Central memory CD4-positive, alpha-beta T cell (primary cell): ENCODE results near the gene DNAH5.
"Not testable (repeated sequence)": the region's sequence is repeated elsewhere in the genome, so short reads cannot be mapped to it uniquely, and the experiment has no call there.

Source experiments
- DNase-seq: peaks from one replicate; pipeline ENCODE4 v3.0.0; 2022
- total RNA-seq, 3 experiments: gene quantifications; one replicate each; lab custom pipeline; 2026; lab: John Stamatoyannopoulos, UW

Gene DNAH5, protein sequence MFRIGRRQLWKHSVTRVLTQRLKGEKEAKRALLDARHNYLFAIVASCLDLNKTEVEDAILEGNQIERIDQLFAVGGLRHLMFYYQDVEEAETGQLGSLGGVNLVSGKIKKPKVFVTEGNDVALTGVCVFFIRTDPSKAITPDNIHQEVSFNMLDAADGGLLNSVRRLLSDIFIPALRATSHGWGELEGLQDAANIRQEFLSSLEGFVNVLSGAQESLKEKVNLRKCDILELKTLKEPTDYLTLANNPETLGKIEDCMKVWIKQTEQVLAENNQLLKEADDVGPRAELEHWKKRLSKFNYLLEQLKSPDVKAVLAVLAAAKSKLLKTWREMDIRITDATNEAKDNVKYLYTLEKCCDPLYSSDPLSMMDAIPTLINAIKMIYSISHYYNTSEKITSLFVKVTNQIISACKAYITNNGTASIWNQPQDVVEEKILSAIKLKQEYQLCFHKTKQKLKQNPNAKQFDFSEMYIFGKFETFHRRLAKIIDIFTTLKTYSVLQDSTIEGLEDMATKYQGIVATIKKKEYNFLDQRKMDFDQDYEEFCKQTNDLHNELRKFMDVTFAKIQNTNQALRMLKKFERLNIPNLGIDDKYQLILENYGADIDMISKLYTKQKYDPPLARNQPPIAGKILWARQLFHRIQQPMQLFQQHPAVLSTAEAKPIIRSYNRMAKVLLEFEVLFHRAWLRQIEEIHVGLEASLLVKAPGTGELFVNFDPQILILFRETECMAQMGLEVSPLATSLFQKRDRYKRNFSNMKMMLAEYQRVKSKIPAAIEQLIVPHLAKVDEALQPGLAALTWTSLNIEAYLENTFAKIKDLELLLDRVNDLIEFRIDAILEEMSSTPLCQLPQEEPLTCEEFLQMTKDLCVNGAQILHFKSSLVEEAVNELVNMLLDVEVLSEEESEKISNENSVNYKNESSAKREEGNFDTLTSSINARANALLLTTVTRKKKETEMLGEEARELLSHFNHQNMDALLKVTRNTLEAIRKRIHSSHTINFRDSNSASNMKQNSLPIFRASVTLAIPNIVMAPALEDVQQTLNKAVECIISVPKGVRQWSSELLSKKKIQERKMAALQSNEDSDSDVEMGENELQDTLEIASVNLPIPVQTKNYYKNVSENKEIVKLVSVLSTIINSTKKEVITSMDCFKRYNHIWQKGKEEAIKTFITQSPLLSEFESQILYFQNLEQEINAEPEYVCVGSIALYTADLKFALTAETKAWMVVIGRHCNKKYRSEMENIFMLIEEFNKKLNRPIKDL (N-terminal part only)
- total RNA-seq, result 0 to 0.19 (median 0) reads per million in 3 experiments

DNA sequence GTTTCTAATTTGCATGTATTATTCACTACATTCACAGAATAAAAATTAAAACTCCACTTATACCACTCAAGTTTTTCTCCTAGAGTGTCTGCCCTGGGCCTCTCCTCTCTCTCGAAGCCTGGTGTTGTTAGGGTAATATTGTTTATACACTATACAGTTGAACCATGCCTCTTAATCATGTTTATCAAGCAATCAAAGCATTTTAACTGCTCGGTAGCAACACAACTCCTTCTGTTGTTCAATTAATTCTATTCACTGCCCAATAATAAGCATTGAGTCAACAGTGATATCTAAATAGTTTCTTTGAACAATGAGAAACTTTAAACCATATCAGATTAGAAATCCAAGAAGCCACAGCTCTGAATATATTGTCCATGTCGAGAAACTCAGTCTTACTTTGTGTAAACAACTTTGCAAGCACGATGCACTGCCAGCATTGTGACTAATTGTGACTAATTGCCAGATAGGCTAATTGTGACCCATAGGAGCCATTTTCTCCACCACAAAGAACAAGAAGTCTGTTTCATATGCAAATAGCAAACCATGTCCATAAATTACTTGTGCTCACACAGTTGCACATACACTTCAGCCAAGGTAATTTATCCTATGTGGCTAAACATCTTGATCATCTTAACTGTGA lies at the start of gene DNAH5:
TSS of gene DNAH5 (minus strand) at position 129 of the 640 bp plus-strand sequence. CDS start 250 bp downstream, outside the sequence.
- DNase-seq, result no peak

DNA sequence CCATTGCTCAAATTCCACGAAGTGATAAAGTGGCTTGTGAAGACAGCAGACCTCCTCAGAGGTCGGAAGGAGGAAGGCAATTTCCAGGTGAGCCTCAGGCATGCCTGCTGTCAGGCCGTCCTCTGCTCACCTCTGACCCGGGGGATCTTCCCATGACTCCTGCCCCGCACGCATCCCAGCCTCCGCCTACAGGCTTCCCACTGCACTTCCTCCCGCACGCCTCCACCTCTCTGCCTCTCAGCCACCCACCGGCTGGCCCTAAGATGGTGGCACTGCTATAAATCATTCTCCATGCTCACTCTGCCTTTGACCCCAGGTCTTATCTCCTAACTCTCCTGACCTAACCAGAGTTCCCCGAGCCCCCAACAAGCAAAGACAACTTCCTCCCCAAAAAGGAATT lies 49.4 kb upstream of the DNAH5 start:
- no peak for DNase-seq

DNA sequence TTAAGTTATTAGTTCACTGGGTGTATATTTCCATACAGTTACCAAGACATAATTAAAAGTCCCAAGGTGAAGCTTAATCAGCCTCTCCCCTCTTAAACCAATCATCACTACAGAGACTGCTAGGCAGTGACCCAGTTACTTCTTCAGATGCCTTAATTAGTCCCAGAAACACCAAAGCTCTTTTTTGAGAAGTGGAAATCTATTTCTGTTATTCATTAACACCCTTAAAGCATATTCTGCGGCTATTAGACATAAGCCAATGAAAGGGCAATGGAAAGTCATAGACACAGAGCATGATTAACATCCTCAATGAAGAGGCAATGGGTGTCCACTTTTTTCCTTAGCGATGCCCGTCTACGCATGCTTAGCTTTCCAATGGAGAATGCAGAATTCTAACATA lies 48.3 kb upstream of the DNAH5 start:
- no peak for DNase-seq

DNA sequence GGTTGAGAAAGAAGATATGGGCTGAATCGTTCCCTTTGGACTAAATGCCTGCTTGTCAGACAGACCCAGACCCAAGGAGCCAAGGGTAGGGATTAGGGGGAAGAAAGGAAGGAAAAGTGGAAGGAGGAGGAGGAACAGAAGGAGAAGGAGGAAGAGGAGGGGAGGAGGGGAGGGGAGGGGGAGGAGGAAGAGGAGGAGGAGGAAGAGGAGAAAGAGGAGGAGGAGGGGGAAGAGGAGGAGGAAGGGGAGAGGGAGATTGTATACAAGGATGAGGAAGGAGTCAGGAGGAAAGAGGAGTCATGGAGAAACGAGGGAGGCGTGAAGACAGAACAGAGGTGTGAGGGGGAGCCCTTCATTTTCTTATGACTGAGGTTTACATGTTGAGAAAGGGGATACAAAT lies 46.9 kb upstream of the DNAH5 start:
- no peak for DNase-seq

DNA sequence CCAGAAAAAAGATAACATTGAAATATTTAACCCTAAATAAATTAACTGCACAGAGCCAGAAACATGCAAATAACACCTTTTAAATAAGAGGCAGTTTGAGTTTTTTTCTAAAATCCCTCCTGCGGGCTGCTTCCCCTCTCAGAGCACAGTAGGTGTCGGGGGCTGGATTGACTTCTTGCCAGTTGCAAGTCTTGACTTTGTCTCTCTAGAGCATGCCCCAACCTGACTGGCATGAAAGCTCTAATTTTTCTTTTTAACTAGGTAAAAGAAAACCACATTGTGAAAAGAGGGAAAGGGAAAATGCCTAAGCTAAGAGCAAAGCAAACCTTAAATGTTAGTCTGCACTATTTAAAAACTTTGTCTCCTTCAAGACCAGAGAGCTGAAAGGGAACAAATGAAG lies 46.4 kb upstream of the DNAH5 start:
- no peak for DNase-seq

DNA sequence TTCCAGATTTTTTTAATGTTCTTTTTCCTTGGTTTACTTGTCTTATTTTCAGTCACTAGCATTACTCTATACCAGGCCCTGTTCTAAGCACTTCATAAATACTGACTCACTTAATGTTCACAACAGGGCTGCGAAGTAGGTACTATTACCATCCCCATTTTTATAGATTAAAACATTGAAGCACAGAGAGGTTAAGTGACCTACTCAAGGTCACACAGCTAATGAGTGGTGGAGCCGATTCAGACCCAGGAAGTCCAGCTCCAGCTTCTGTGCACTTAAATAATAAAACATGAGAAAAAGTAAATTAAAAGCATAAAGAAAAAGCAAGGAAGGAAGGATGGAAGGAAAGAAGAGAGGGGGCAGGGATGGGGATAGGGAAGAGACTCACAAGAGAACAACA lies 45.3 kb upstream of the DNAH5 start:
- no peak for DNase-seq

DNA sequence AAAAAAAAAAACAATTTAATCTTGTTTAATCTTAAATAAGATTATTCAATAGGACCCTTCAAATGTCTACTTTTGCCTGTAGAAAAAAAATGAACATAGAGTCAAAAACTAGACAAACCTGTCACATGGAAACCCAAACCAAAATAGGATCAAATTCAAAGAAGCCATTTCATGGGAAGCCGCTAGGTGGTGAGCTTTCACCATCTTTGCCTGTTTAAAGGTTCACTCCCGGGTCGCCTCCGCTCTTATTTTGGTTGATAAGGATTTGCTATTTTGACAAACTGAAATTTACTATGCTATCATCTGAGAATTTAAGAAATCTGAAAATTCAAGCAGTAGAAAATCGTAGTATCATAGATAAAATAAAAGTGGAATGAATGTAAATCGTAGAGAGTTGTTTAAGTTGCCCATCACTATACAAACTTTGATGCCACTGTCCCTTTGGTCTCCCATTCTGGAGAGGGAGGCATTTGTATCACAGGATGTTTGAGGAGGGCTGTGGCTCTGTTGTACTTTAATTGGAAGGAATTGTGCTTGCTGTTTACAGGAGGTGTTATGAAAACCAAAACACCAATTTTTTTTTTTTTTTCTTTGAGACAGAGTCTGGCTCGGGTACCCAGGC lies 43.5 kb upstream of the DNAH5 start:
- no peak for DNase-seq

DNA sequence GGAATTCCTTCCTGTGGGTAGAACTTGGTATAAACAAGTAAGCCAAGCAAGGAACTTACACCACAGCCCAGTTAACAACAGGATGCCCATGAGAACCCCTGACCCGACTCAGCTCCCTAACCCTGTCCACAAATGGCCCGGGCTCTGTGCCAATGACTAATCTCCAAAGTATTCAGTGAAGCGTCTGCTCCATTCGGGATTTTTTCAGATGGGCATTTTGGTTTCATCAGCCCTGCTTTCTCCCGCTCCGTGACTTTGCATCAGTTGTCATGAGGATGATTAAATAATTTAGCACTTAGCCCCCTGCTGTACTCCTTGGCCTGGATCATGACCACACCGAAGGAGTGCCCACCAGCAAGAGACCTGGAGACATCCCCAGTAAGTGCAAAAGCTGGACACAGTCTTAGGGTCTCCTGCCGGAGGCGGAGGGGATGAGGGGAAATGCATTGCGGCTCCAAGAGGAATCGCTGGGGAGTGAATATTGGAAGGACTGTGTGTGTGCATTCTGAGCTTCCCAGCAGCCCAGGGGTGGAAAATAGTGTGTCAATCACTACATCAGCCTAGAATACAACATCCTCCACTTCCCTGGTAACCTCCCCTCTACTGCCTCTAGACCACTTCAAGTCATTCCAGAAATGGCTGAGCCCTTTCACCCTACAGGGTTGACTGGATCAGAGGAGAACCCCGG lies 41.4 kb upstream of the DNAH5 start:
- no peak for DNase-seq

DNA sequence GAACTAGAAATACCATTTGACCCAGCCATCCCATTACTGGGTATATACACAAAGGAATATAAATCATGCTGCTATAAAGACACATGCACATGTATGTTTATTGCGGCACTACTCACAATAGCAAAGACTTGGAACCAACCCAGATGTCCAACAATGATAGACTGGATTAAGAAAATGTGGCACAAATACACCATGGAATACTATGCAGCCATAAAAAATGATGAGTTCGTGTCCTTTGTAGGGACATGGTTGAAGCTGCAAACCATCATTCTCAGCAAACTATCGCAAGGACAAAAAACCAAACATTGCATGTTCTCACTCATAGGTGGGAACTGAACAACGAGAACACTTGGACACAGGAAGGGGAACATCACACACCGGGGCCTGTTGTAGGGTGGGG lies 40.4 kb upstream of the DNAH5 start:
- DNase-seq, result not testable (repeated sequence)

DNA sequence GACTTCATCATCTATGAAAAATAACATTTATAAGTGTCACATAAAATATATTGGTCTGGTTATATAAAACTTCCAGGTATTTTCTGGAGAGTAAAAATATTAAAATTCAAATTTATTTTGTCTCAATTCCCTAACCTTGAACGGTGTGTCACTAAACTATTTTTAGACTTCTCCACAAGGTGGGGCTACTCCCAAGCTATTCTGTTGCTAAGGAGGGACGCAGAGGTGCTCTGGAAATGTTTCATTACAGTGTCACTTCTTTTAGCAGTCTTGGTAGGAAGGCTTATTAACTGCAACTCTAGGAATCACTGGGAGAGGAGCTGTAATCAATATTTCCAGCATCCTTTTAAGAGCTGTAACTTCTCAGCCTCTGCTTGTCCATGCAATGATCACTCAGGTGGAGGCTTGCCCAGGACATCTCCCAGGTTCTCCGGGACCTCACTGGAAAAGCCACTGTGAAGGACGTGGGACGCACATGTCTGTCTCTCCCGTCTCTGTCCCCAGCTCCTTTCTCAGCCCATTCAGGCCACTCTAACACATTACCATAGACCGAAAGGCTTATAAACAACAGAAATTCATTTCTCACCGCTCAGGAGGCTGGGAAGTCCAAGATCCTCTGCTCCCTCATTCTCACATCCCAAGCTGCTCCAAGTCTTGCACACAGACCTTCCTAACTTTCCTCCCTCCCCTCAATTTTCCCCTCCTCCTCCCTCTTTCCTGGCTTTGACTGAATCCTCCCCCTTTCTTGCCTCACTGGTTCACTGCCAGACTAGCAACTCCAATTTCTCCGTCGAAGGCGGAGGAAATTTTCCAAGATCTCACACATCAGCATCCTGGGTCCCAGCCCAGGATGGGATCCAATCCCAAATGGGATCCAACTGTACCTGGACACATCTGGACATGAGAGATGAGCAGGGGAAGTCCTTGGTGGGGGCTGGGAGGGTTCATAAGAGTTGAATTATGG lies 32.7 kb upstream of the DNAH5 start:
- no peak for DNase-seq

DNA sequence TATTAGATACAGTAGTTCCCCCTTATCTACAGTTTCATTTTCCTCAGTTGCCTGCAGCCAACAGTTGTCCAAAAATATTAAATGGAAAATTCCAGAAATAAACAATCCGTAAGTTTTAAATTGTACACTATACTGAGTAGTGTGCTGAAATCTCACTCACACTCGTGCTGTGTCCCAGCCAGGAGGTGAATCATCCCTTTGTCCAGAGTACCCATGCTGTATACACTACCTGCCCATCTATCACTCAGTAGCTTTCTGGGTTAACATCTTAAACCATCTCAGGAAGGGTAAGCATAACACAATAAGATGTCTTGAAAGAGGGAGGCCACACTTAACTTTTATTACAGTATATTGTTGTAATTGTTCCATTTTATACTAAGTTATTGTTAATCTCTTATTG lies 31.7 kb upstream of the DNAH5 start:
- DNase-seq, result no peak

DNA sequence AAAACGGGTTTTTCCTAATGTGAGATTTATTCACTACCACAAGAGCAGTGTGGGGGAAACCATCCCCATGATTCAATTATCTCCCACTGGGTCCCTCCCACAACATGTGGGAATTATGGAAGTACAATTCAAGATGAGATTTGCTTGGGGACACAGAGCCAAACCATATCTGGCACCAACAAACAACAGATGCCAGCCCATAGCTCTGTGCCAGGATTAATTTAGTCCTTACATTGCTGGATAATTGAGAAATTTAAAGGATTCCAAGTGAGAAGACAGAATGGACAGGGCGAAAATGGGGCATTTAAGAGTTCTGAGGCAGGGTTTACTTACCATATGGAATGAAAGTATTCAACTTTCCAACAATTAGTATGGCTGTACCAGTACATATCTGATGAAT lies 30.8 kb upstream of the DNAH5 start:
- DNase-seq, result no peak

DNA sequence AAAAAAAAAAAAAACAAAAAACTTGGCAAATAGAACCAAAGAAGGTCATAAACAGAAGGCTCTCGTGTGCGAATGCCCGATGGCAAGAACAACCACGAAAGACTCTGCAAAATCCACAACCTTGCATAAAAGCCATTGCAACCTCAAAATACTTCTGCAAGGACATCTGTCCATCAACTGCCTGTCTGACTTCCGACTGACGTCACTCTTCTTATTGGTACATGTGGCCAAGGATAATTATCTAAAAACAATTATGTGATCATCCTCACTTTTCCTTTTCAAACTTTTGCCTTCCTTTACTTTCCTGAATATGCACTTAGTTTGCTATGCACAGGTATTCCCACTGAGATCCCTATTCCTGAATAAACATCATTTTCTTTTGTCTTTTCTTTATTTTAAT lies 29.2 kb upstream of the DNAH5 start:
- no peak for DNase-seq

DNA sequence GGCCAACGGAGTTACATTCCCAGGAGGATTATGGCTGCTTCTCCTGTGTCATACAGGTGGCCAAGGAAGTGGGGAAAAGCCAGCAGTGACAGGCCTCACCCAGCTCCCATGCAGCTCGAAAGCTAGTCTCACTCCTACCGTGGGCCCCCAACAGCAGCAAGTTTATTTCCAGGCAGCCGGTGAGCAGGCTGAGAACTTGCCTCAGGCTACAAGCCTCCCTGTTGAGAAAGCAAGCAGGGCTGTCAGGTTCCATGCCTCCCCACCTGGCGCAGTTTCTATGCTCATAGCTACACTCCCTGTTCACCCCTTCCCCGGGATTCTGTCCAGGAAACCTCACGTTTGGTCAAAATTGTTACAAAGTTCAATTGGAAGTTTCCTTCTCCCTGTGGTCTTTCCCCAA lies 27.5 kb upstream of the DNAH5 start:
- no peak for DNase-seq

DNA sequence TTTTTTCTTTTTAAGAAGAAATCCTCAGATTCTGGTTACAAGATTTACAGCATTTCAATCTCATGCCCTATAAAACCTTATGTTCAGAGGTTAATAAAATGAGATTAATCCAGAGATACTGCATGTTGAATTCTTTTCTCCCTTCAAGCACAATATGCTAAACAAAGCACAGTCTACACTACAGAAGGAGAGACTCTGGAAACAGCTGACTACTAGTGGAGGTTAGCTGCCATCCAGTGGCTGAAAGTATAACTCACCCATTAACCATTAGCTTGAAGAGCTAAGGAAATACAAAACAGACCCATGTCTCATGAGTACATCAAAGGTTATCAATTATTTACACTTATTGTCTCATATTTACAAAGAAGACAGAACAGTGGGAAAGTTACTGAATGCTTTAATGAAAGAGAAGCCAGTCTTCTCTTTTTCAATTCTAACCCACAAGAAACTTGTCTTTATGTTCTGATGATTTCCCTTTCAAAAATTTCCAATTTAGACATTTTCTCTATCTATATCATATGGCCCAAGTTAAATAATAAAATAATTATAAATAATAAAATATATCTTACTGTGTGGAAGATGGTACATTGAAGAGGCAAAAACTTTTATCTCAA lies 12.7 kb upstream of the DNAH5 start:
- no peak for DNase-seq

DNA sequence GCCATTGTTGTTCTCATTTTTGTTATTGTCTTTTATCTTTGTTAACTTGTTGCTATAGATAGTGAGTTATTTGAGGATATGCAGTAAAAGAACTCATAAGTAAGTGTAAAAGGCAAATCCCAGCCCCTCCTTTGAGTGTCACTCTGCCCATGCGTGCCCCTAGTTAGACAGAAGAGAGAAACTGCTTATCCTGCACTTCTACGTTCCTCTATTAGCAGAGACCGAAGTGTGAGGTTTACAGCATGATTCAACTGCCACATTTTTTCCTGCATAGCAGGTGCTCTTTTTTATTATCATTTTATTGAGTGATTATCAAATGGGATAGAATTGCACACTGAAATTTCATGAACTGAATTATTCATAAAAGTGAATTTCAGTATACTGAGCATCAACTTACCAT lies 12.0 kb upstream of the DNAH5 start:
- DNase-seq, result no peak

DNA sequence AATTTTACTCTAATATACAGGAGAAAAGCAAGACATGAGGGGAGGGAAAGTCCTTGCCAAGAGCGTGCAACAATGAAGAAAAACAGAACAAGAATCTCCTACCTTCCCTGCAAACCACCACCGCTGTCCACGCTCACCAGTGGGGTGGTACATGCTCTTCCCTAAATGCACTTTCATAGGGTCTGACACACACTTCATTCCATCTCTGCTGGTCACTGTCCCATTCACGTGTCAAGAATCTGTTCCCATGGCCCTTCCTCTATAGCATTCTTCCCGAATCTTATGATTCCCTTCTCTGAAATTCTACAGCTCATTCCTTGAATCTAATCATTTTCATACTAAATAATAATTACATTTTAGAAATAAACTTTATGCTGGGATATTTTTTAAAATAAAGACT lies 11.4 kb upstream of the DNAH5 start:
- DNase-seq, result no peak

DNA sequence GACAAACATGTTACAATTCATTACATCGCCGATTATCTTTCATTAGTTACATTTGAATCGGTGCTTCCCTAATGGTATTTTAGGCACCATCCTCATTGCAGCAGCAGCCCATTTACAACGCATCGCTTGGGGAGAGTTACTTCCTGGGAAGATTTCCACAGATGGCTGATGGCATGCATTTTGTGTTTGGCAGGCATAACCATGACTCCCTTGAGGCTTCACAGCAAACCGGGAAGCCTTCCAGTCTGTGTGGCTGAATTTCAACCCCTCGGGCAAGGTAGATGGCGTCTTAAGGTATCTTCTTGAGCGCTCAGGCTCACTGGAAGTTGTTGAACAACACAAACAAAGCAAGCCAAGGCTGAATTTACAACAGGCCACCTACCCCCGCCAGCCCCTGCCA lies 1.6 kb upstream of the DNAH5 start:
- no peak for DNase-seq

DNA sequence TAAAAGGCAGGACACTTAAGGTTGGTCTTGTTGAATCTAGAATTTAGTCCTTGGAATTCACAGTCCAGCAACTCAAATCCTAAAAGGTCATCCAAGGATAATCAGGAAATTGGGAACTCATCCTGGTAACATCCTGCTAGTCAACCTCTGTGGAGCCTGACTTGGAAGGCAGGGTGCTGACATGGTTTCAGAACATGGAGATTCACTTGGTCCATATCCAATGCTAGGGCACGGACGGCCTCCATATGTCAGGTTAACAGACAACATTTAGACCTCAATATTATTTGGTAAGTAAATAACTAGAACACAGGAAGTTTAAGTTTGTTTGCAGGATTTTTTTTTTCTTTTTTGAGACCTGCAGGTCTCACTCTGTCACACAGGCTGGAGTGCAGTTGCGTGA lies 783 bp upstream of the DNAH5 start:
- no peak for DNase-seq

DNA sequence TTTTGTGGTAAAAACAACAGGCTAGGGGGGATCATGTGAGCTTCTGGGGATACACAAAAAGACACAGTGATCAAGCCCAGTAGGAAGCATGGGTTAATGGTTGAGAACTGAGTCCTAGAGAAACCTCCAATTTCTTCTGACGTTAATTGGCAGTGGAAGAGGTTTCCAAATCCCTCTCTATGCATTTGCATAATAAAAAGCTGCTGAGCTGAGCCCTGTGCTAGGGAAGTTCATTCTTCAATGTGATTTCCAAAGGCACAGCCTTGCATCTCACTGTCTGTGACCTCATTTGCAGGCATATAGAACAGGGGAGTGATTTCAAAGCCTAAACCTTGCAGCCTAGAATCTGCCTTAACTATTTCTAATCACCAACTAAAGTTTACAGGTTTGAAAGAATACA lies 812 bp downstream of the DNAH5 start:
- DNase-seq, result no peak
